ENCODE data around the gene CTNNA2.

DNA sequence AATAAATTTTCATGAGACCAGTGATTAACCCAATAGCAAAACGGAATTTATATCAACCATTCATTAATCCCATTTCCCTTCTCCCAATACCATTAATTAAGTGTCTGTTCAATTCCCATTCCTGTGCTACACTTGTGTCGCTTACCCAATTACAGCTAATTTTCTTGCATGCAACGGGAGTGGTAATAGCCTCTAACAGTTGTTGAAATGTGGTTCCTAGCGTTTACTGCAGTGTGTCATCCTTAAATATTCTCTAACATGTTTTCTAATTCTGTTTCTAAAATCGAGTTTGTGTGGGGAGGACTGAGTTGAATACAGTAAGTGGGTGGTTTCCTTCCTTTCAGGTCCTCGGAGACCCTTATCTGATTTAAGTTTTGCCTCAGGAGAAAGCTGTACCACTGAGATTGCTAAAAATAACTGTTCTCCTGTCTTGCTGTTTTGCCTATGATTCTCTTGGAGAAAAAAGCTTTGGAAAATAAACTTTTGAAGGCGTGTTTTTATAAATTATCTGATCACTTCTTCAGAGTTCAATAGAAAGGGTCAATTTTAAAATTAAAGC, 851.0 kb downstream of the CTNNA2 start:
- TF ChIP-seq SMAD1 (IDR thresholded peaks at IDR 0.05; ENCODE audit: low read depth, low read length, partially characterized antibody) (no peak), MAFF (IDR thresholded peaks at IDR 0.05; ENCODE audit: low read length) (no peak), POLR2AphosphoS5 (IDR thresholded peaks at IDR 0.05; ENCODE audit: control insufficient read depth, insufficient read depth, low read depth, low read length) (no peak), FOXA1 (IDR thresholded peaks at IDR 0.05; ENCODE audit: borderline replicate concordance) (no peak), ATF7 (IDR thresholded peaks at IDR 0.05) (no peak)

Measured in K562 (cell line).